ENCODE data around the gene KLK1. TPM values are rescaled to one million over a fixed set of nuclear protein-coding genes. Genes with fewer than 3 reads are reported as not detected.

The KLK1 gene
- total RNA-seq, 1 donor = not detected

DNA sequence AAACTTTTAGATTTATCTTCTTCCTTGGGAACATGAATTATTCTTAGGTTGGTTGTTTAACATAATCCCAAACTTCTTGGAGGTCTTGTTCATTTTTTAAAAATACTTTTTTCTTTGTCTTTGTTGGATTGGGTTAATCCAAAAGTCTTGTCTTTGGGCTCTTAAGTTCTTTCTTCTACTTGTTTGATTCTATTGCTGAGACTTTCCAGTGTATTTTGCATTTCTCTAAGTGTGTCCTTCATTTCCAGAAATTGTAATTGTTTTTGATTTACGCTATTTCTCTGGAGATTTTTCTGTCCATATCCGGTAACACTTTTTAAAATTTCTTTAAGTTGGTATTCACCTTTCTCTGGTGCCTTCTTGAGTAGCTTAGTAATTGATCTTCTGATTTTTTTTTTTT is 19.6 kb upstream of the KLK1 start:
- no peaks in the 10 kb centered on the region for H3K4me1 ChIP-seq (ENCODE audit: insufficient read depth, low read length)
- no peaks in the 10 kb centered on the region for H3K27me3 ChIP-seq (ENCODE audit: insufficient read depth, low read length)
- no peak overlapping the region for H3K4me3 ChIP-seq (ENCODE audit: low read length)
- H3K9me3 ChIP-seq (ENCODE audit: low read depth, low read length) = no peaks in the 10 kb centered on the region

- H3K27me3 ChIP-seq (ENCODE audit: insufficient read depth, low read length) = no peaks in the 10 kb centered on the region
- no peaks in the 10 kb centered on the region for H3K9me3 ChIP-seq (ENCODE audit: low read depth, low read length)
- H3K4me1 ChIP-seq (ENCODE audit: insufficient read depth, low read length) = no peaks in the 10 kb centered on the region
- no peak overlapping the region for H3K4me3 ChIP-seq (ENCODE audit: low read length)
Measured at GRCh38 chr19:50842130-50842529, 18.5 kb upstream of the KLK1 start.

GRCh38 chr19:50839712-50840655 is 16.4 kb upstream of the KLK1 start:
- no peak overlapping the region for H3K4me3 ChIP-seq (ENCODE audit: low read length)
- H3K4me1 ChIP-seq (ENCODE audit: insufficient read depth, low read length) = peaks cover 6% of the 10 kb centered on the region
- no peaks in the 10 kb centered on the region for H3K9me3 ChIP-seq (ENCODE audit: low read depth, low read length)
- H3K27me3 ChIP-seq (ENCODE audit: insufficient read depth, low read length) = peaks cover 15% of the 10 kb centered on the region

DNA sequence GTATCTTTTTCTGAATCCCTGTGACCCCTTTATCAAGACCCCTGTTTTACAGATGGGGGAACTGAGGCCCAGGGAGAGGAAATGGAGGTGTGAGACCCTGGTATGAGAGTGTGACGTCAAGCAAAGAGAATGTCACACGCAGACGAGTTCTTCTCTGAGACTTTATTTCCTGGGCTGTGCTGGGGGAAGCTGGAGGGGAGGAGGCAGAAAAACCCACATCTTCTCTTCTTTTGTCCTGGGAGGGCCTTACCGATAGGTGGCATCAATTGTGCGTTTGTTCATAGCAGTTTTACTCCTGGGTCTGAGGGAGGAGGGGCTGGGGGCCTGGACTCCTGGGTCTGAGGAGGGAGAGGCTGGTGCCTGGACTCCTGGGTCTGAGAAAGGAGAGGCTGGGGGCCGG is 14.7 kb upstream of the KLK1 start:
- H3K27me3 ChIP-seq (ENCODE audit: insufficient read depth, low read length) = peaks cover 19% of the 10 kb centered on the region
- H3K9me3 ChIP-seq (ENCODE audit: low read depth, low read length) = no peaks in the 10 kb centered on the region

DNA sequence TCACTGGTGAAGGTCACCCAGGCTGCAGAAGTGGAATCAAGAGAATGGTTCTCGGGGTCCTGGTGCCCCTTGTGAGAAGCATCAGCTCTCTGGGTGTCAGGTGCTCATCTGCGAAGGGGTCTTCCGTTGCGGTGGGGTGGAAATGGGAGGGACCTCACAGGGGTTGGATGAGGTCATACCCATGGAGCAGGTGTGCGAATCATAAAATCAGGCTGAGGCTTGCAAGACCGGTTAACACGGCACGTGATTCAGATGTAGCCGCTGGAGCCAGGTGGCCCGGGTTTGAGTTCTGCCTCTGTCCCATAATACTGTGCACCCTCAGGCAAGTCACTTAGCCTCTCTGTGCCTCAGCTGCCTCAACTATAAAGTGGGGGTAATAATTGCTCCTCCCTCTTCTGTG is 13.7 kb upstream of the KLK1 start:
- Histone ChIP-seq H3K9me3 (ENCODE audit: low read depth, low read length) (no peaks in the 10 kb centered on the region), H3K27me3 (ENCODE audit: insufficient read depth, low read length) (peaks cover 19% of the 10 kb centered on the region), H3K4me3 (ENCODE audit: low read length) (no peak overlapping the region), H3K4me1 (ENCODE audit: insufficient read depth, low read length) (peaks cover 6% of the 10 kb centered on the region)

More for the DNA sequence above, 14.7 kb upstream of the KLK1 start:
- no peak overlapping the region for H3K4me3 ChIP-seq (ENCODE audit: low read length)
- H3K4me1 ChIP-seq (ENCODE audit: insufficient read depth, low read length) = peaks cover 6% of the 10 kb centered on the region

GRCh38 chr19:50836543-50837195 is 13.1 kb upstream of the KLK1 start:
- H3K4me1 ChIP-seq (ENCODE audit: insufficient read depth, low read length) = peaks cover 6% of the 10 kb centered on the region
- H3K27me3 ChIP-seq (ENCODE audit: insufficient read depth, low read length) = peaks cover 19% of the 10 kb centered on the region
- no peaks in the 10 kb centered on the region for H3K9me3 ChIP-seq (ENCODE audit: low read depth, low read length)
- H3K4me3 ChIP-seq (ENCODE audit: low read length) = no peak overlapping the region

GRCh38 chr19:50835785-50836542 is 12.4 kb upstream of the KLK1 start:
- no peaks in the 10 kb centered on the region for H3K9me3 ChIP-seq (ENCODE audit: low read depth, low read length)
- H3K4me3 ChIP-seq (ENCODE audit: low read length) = peak overlapping the region; percentile 33
- H3K4me1 ChIP-seq (ENCODE audit: insufficient read depth, low read length) = peaks cover 6% of the 10 kb centered on the region
- peaks cover 19% of the 10 kb centered on the region for H3K27me3 ChIP-seq (ENCODE audit: insufficient read depth, low read length)

GRCh38 chr19:50835103-50835784 is 11.7 kb upstream of the KLK1 start:
- peak overlapping the region; percentile 33 for H3K4me3 ChIP-seq (ENCODE audit: low read length)
- no peaks in the 10 kb centered on the region for H3K9me3 ChIP-seq (ENCODE audit: low read depth, low read length)
- H3K4me1 ChIP-seq (ENCODE audit: insufficient read depth, low read length) = peaks cover 6% of the 10 kb centered on the region
- H3K27me3 ChIP-seq (ENCODE audit: insufficient read depth, low read length) = peaks cover 19% of the 10 kb centered on the region

- no peak overlapping the region for H3K4me3 ChIP-seq (ENCODE audit: low read length)
- H3K4me1 ChIP-seq (ENCODE audit: insufficient read depth, low read length) = peaks cover 6% of the 10 kb centered on the region
- peaks cover 19% of the 10 kb centered on the region for H3K27me3 ChIP-seq (ENCODE audit: insufficient read depth, low read length)
- H3K9me3 ChIP-seq (ENCODE audit: low read depth, low read length) = no peaks in the 10 kb centered on the region
Measured at GRCh38 chr19:50833802-50834167, 10.2 kb upstream of the KLK1 start.

- Histone ChIP-seq H3K9me3 (ENCODE audit: low read depth, low read length) (no peaks in the 10 kb centered on the region), H3K4me1 (ENCODE audit: insufficient read depth, low read length) (peaks cover 6% of the 10 kb centered on the region), H3K27me3 (ENCODE audit: insufficient read depth, low read length) (peaks cover 19% of the 10 kb centered on the region), H3K4me3 (ENCODE audit: low read length) (no peak within 1 kb of the TSS)
Measured at GRCh38 chr19:50833117-50833801, 9.7 kb upstream of the KLK1 start, which contains the start of gene KLK15. Gene KLK15, minus strand, starts transcription at chr19:50833574. Its CDS starts 2,082 bp downstream, at chr19:50831492.

GRCh38 chr19:50832666-50833065 is 9.1 kb upstream of the KLK1 start:
- Histone ChIP-seq H3K4me3 (ENCODE audit: low read length) (no peak overlapping the region), H3K27me3 (ENCODE audit: insufficient read depth, low read length) (peaks cover 19% of the 10 kb centered on the region), H3K9me3 (ENCODE audit: low read depth, low read length) (no peaks in the 10 kb centered on the region), H3K4me1 (ENCODE audit: insufficient read depth, low read length) (peaks cover 6% of the 10 kb centered on the region)

- Histone ChIP-seq H3K27me3 (ENCODE audit: insufficient read depth, low read length) (peaks cover 11% of the 10 kb centered on the region), H3K4me1 (ENCODE audit: insufficient read depth, low read length) (peaks cover 6% of the 10 kb centered on the region)
Measured at GRCh38 chr19:50831026-50831396, 7.4 kb upstream of the KLK1 start.

DNA sequence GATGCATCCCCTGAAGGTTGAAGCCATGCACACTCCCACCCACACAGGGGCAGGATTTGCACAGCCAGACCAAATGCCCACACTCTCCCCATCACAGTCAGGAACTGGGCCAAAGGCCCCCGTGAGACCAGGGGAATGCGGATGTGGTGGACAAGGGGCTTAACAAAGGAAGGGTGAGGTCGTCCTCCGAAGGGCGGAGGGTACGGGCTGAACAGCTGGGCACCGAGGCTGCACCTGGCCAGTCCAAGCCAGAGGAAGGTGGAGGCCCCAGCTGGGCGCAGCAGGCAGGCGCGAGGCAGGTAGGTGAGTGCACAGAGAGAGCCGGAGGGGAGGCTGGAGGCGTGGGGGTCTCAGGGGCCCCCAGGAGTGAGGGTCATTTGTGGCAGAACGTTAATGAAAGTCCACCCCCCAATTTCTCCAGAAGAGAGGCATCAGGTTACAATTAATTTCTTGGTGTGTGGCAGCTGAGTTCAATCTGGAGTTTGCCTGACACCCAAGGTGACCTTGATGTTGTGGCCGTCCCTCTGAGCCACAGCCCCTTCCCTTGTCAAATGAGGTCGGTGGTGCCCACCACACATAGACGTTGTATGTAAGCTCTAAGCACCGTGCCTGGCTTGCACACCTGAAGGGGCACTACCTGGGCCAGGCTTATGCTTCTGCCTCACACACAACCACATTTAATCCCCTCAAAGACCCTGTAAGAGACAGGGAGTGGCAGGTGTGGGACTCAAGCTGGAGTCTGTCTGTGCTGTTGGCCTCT is 6.9 kb upstream of the KLK1 start:
- Histone ChIP-seq H3K4me1 (ENCODE audit: insufficient read depth, low read length) (peaks cover 2% of the 10 kb centered on the region), H3K27me3 (ENCODE audit: insufficient read depth, low read length) (peaks cover 9% of the 10 kb centered on the region), H3K9me3 (ENCODE audit: low read depth, low read length) (no peaks in the 10 kb centered on the region), H3K4me3 (ENCODE audit: low read length) (no peak overlapping the region)

More at GRCh38 chr19:50831026-50831396, 7.4 kb upstream of the KLK1 start:
- H3K9me3 ChIP-seq (ENCODE audit: low read depth, low read length) = no peaks in the 10 kb centered on the region
- no peak overlapping the region for H3K4me3 ChIP-seq (ENCODE audit: low read length)

Measured in mononuclear cell (primary cell).